ENCODE measurements around the gene CTNNA1.
"Not testable (repeated sequence)": the region's sequence is repeated elsewhere in the genome, so short reads cannot be mapped to it uniquely, and the experiment has no call there.

Gene CTNNA1, protein sequence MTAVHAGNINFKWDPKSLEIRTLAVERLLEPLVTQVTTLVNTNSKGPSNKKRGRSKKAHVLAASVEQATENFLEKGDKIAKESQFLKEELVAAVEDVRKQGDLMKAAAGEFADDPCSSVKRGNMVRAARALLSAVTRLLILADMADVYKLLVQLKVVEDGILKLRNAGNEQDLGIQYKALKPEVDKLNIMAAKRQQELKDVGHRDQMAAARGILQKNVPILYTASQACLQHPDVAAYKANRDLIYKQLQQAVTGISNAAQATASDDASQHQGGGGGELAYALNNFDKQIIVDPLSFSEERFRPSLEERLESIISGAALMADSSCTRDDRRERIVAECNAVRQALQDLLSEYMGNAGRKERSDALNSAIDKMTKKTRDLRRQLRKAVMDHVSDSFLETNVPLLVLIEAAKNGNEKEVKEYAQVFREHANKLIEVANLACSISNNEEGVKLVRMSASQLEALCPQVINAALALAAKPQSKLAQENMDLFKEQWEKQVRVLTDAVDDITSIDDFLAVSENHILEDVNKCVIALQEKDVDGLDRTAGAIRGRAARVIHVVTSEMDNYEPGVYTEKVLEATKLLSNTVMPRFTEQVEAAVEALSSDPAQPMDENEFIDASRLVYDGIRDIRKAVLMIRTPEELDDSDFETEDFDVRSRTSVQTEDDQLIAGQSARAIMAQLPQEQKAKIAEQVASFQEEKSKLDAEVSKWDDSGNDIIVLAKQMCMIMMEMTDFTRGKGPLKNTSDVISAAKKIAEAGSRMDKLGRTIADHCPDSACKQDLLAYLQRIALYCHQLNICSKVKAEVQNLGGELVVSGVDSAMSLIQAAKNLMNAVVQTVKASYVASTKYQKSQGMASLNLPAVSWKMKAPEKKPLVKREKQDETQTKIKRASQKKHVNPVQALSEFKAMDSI

DNA sequence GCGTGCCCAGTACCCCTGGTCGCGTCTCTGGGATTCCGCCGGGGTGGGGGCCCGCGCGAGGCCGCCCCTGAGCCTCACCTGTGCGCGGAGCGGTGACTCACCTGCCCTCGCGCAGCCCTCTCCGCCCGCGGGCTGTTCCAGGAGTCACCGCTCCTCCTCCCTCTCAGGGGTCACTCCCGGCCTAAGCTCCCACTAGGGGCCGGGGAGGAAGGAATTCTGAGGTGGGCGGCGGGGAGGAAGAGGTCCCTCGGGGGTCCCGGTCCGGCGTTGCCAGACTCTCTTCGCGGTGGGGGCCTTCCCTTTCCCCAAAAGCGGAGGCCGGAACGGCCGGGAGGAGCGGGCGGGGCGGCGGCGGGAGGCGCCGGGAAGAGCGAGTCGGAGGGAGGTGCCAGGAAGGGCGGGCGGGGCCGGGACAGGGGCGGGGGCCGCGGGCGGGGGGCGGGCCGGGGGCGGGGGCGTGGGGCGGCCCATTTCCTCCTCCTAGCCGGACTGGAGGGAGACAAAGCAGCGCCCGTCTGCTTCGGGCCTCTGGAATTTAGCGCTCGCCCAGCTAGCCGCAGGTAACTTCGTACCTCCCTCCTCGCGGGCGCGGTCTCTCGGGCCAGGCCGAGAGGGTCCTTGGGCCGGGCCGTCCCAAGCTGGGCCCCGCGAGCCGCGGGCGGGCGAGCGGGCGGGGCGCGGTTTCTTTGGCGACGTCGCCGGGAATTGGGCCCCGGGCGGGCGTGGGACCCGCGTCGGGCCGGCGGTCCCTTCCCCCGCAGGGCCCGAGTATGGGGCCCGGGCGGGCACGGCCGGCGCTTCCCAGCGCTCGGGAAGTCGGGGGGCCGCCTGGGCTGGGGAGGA, at the start of gene CTNNA1:
CTNNA1 (plus strand) TSS at position 475 of the 843 bp plus-strand sequence. CDS start 28,500 bp downstream, outside the sequence.
- Histone ChIP-seq H3K36me3 (ENCODE audit: insufficient read depth, low read length) (no peaks in the 10 kb centered on the region), H3K9me2 (replicated peaks; ENCODE audit: low read depth, low read length) (no peaks in the 10 kb centered on the region), H3K9ac (ENCODE audit: low read depth, low read length, poor library complexity, severe bottlenecking) (peak within 1 kb of the TSS; percentile 73), H3K4me2 (ENCODE audit: low read depth, low read length, poor library complexity, severe bottlenecking) (peak within 1 kb of the TSS; percentile 89), H3K4me3 (ENCODE audit: low read length, poor library complexity, severe bottlenecking) (peak within 1 kb of the TSS; percentile 81), H3K79me2 (ENCODE audit: insufficient read depth, low read length) (peaks cover 28% of the 10 kb centered on the region), H3K9me3 (ENCODE audit: insufficient read depth, low read depth, low read length) (no peaks in the 10 kb centered on the region), H3F3A (ENCODE audit: low read depth) (no peaks in the 10 kb centered on the region), H2AFZ (ENCODE audit: low read length) (peak within 1 kb of the TSS; percentile 92), H3K27me3 (ENCODE audit: insufficient read depth, low read length, poor library complexity, severe bottlenecking) (peaks cover 16% of the 10 kb centered on the region), H4K20me1 (ENCODE audit: insufficient read depth, low read length, poor library complexity, severe bottlenecking) (peaks cover 18% of the 10 kb centered on the region), H3K4me1 (ENCODE audit: insufficient read depth, low read length, poor library complexity, severe bottlenecking) (peaks cover 25% of the 10 kb centered on the region)
- TF ChIP-seq, protein P1, sequence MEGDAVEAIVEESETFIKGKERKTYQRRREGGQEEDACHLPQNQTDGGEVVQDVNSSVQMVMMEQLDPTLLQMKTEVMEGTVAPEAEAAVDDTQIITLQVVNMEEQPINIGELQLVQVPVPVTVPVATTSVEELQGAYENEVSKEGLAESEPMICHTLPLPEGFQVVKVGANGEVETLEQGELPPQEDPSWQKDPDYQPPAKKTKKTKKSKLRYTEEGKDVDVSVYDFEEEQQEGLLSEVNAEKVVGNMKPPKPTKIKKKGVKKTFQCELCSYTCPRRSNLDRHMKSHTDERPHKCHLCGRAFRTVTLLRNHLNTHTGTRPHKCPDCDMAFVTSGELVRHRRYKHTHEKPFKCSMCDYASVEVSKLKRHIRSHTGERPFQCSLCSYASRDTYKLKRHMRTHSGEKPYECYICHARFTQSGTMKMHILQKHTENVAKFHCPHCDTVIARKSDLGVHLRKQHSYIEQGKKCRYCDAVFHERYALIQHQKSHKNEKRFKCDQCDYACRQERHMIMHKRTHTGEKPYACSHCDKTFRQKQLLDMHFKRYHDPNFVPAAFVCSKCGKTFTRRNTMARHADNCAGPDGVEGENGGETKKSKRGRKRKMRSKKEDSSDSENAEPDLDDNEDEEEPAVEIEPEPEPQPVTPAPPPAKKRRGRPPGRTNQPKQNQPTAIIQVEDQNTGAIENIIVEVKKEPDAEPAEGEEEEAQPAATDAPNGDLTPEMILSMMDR (conservative IDR thresholded peaks at IDR 0.05; ENCODE audit: low read length): no peak
- TF ChIP-seq EZH2phosphoT487 (IDR thresholded peaks at IDR 0.05; ENCODE audit: borderline replicate concordance): no peak

DNA sequence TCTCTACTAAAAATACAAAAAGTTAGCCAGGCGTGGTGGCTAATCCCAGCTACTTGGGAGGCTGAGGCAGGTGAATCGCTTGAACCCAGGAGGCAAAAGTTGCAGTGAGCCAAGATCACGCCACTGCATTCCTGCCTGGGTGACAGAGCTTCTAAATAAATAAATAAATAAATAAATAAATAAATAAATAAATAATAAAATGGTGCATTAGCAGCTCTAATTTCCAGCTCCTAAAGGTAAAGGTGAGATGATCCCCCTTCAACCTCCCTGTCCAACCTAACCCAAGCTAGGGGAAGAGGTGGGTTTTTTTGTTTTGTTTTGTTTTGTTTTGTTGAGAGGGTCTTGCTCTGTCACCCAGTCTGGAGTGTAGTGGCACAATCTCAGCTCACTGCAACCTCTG, 49.4 kb upstream of the CTNNA1 start:
- H3K36me3 ChIP-seq (ENCODE audit: insufficient read depth, low read length); H2AFZ ChIP-seq (ENCODE audit: low read length); H3K79me2 ChIP-seq (ENCODE audit: insufficient read depth, low read length); H3K9me2 ChIP-seq (replicated peaks; ENCODE audit: low read depth, low read length); H3F3A ChIP-seq (ENCODE audit: low read depth); H3K9me3 ChIP-seq (ENCODE audit: insufficient read depth, low read depth, low read length); H4K20me1 ChIP-seq (ENCODE audit: insufficient read depth, low read length, poor library complexity, severe bottlenecking); H3K9ac ChIP-seq (ENCODE audit: low read depth, low read length, poor library complexity, severe bottlenecking); H3K4me1 ChIP-seq (ENCODE audit: insufficient read depth, low read length, poor library complexity, severe bottlenecking); H3K4me3 ChIP-seq (ENCODE audit: low read length, poor library complexity, severe bottlenecking); H3K4me2 ChIP-seq (ENCODE audit: low read depth, low read length, poor library complexity, severe bottlenecking): not testable (repeated sequence)
- peaks cover 12% of the 10 kb centered on the region for H3K27me3 ChIP-seq (ENCODE audit: insufficient read depth, low read length, poor library complexity, severe bottlenecking)

DNA sequence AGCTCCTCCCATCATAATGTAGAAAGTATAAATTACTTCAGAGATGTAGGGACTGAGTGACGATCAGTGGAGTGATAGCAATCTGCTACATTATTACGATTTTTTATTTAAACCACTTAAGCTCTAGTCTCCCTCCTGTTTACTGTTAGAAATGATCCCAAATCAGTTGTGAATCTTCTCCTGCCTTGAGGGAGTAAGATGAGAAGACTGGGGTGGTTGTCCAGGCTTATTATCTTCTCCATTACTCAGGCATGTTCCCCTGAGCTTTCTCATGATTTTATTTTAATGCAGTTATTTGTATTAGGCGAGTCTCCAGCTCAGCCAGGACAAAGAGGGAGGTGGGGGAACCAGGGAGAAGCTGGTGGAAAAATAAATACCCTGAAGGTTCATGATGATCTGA, 48.2 kb upstream of the CTNNA1 start:
- Histone ChIP-seq H2AFZ (ENCODE audit: low read length) (no peak overlapping the region), H3K9me2 (replicated peaks; ENCODE audit: low read depth, low read length) (no peaks in the 10 kb centered on the region), H3K79me2 (ENCODE audit: insufficient read depth, low read length) (no peaks in the 10 kb centered on the region), H3K9me3 (ENCODE audit: insufficient read depth, low read depth, low read length) (no peaks in the 10 kb centered on the region), H3K4me1 (ENCODE audit: insufficient read depth, low read length, poor library complexity, severe bottlenecking) (no peaks in the 10 kb centered on the region), H3K4me3 (ENCODE audit: low read length, poor library complexity, severe bottlenecking) (no peak overlapping the region), H4K20me1 (ENCODE audit: insufficient read depth, low read length, poor library complexity, severe bottlenecking) (no peaks in the 10 kb centered on the region), H3F3A (ENCODE audit: low read depth) (no peaks in the 10 kb centered on the region), H3K27me3 (ENCODE audit: insufficient read depth, low read length, poor library complexity, severe bottlenecking) (peaks cover 12% of the 10 kb centered on the region), H3K36me3 (ENCODE audit: insufficient read depth, low read length) (no peaks in the 10 kb centered on the region), H3K4me2 (ENCODE audit: low read depth, low read length, poor library complexity, severe bottlenecking) (no peak overlapping the region), H3K9ac (ENCODE audit: low read depth, low read length, poor library complexity, severe bottlenecking) (no peak overlapping the region)
- TF ChIP-seq, protein P1 (conservative IDR thresholded peaks at IDR 0.05; ENCODE audit: low read length): no peak
- TF ChIP-seq EZH2phosphoT487 (IDR thresholded peaks at IDR 0.05; ENCODE audit: borderline replicate concordance): no peak
